ENCODE results near the gene CRTAC1.

- TF ChIP-seq CTCF (IDR thresholded peaks at IDR 0.05) = no peak
- no peak for TF ChIP-seq ZFX (IDR thresholded peaks at IDR 0.05; ENCODE audit: borderline replicate concordance)
Measured at GRCh38 chr10:98029149-98030092, 1.0 kb downstream of the CRTAC1 start.

All from 22Rv1 (cell line).